Stimulated activated CD8-positive, alpha-beta memory T cell treated with anti-CD3 and anti-CD28 coated beads, Interleukin-12 subunit alpha, Interleukin-12 subunit beta, amount 100 ng/mL, for 1 hour (primary cell): ENCODE data around the gene NELL1.

ENCODE experiments used
- DNase-seq: peaks from one replicate; pipeline ENCODE4 v3.0.0-alpha.2; 2020; ENCODE audit warnings: low read depth

NELL1 gene

GRCh38 chr11:21489416-21490115 lies 820.2 kb downstream of the NELL1 start:
- no peak for DNase-seq

- no peak for DNase-seq
Measured at GRCh38 chr11:21492931-21493330, 823.5 kb downstream of the NELL1 start.

GRCh38 chr11:21494946-21495345 lies 825.6 kb downstream of the NELL1 start:
- no peak for DNase-seq

- no peak for DNase-seq
Measured at GRCh38 chr11:21495879-21496278, 826.5 kb downstream of the NELL1 start.

- no peak for DNase-seq
Measured at GRCh38 chr11:21501245-21501644, 831.9 kb downstream of the NELL1 start.

GRCh38 chr11:21505070-21505469 lies 835.7 kb downstream of the NELL1 start:
- no peak for DNase-seq

- no peak for DNase-seq
Measured at GRCh38 chr11:21511835-21512440, 842.6 kb downstream of the NELL1 start.

GRCh38 chr11:21514316-21514715 lies 844.9 kb downstream of the NELL1 start:
- DNase-seq: no peak

GRCh38 chr11:21520244-21520643 lies 850.9 kb downstream of the NELL1 start:
- no peak for DNase-seq

GRCh38 chr11:21529187-21529586 lies 859.8 kb downstream of the NELL1 start:
- no peak for DNase-seq

GRCh38 chr11:21534288-21534687 lies 864.9 kb downstream of the NELL1 start:
- no peak for DNase-seq

- no peak for DNase-seq
Measured at GRCh38 chr11:21537980-21538379, 868.6 kb downstream of the NELL1 start.

- no peak for DNase-seq
Measured at GRCh38 chr11:21541187-21541751, 871.9 kb downstream of the NELL1 start.

- no peak for DNase-seq
Measured at GRCh38 chr11:21543901-21544300, 874.5 kb downstream of the NELL1 start.

- no peak for DNase-seq
Measured at GRCh38 chr11:21545699-21546098, 876.3 kb downstream of the NELL1 start.

- no peak for DNase-seq
Measured at GRCh38 chr11:21546703-21547102, 877.3 kb downstream of the NELL1 start.

GRCh38 chr11:21552911-21553310 lies 883.5 kb downstream of the NELL1 start:
- no peak for DNase-seq

GRCh38 chr11:21553795-21554194 lies 884.4 kb downstream of the NELL1 start:
- DNase-seq: no peak

- DNase-seq: no peak
Measured at GRCh38 chr11:21554284-21554683, 884.9 kb downstream of the NELL1 start.

- DNase-seq: no peak
Measured at GRCh38 chr11:21556926-21557325, 887.5 kb downstream of the NELL1 start.

GRCh38 chr11:21560466-21560975 lies 891.1 kb downstream of the NELL1 start:
- DNase-seq: no peak

GRCh38 chr11:21561581-21561980 lies 892.2 kb downstream of the NELL1 start:
- DNase-seq: no peak

GRCh38 chr11:21564095-21564494 lies 894.7 kb downstream of the NELL1 start:
- DNase-seq: no peak
